Lower lobe of right lung (tissue), 2 donors: Measurements from ENCODE around the gene TELO2. TPM values are rescaled to one million over a fixed set of nuclear protein-coding genes. Genes with fewer than 3 reads are reported as not detected.

Source experiments
- ATAC-seq, 2 donors: fragments of 200-7000 bp; cut with Tn5 transposase; one replicate each; pipeline ENCODE4 v1.9.1; 2020 to 2022; ENCODE audit warnings: mild to moderate bottlenecking in 2 of 2, moderate library complexity in 2 of 2
- DNase-seq: peaks from one replicate; pipeline ENCODE4 v3.0.0-alpha.2; 2020
- H3K27ac ChIP-seq: fragments of 200-600 bp; one replicate; pipeline ENCODE4 v1.8.0; 2022
- H3K27me3 ChIP-seq: fragments of 200-600 bp; one replicate; pipeline ENCODE4 v1.8.0; 2022; ENCODE audit warnings: low read depth
- H3K36me3 ChIP-seq: fragments of 200-600 bp; one replicate; pipeline ENCODE4 v1.8.0; 2022; ENCODE audit warnings: mild to moderate bottlenecking
- H3K4me1 ChIP-seq: fragments of 200-600 bp; one replicate; pipeline ENCODE4 v1.8.0; 2022
- H3K4me3 ChIP-seq: fragments of 200-600 bp; one replicate; pipeline ENCODE4 v1.8.0; 2022; ENCODE audit warnings: mild to moderate bottlenecking
- H3K9me3 ChIP-seq: fragments of 200-600 bp; one replicate; pipeline ENCODE4 v1.8.0; 2022
- CTCF ChIP-seq: fragments of 200-600 bp; IDR thresholded peaks from one replicate; pipeline ENCODE4 v1.8.0; 2022; ENCODE audit warnings: antibody characterized with exemption, mild to moderate bottlenecking
- intact Hi-C: fragments of 100-400 bp; cut with DNase I; formaldehyde crosslinking; loops from one replicate; pipeline ENCODE4 v1.11.0; 2022
- total RNA-seq: library from RNA; stranded (reverse); fragmentation: NEBNext Ultra II Directional; extraction: Animal tissue kit (Norgen Biotek cat#: 25700); gene quantifications from one replicate; pipeline ENCODE4 v1.2.1, GENCODE V29; 2021
- donor health status: DM: no; HTN: yes; CAD: no; lungs with severe emphysema.

TELO2 gene
- total RNA-seq, 1 donor from 2014 or later, result 27.5 TPM

GRCh38 chr16:1546430-1546829 is 53.3 kb downstream of the TELO2 start:
- ATAC-seq (no peak), DNase-seq (no peak)
- H3K27me3 ChIP-seq, result no peaks in the 10 kb centered on the region
- H3K9me3 ChIP-seq, result no peaks in the 10 kb centered on the region
- peaks cover 76% of the 10 kb centered on the region for H3K36me3 ChIP-seq
- H3K4me1 ChIP-seq, result peaks cover 100% of the 10 kb centered on the region
- H3K4me3 ChIP-seq, result peak overlapping the region; percentile 29
- peak overlapping the region; percentile 86 for H3K27ac ChIP-seq
- no peak for TF ChIP-seq CTCF
- intact Hi-C loops, result no loop called here

GRCh38 chr16:1548233-1548632 is 55.1 kb downstream of the TELO2 start:
- Histone ChIP-seq H3K9me3 (no peaks in the 10 kb centered on the region), H3K27ac (peak overlapping the region; percentile 67), H3K27me3 (no peaks in the 10 kb centered on the region), H3K36me3 (peaks cover 76% of the 10 kb centered on the region), H3K4me1 (peaks cover 92% of the 10 kb centered on the region), H3K4me3 (no peak overlapping the region)
- intact Hi-C loops, result no loop called here
- no peak for TF ChIP-seq CTCF
- DNase-seq, result no peak
- no peak for ATAC-seq

GRCh38 chr16:1548727-1549126 is 55.6 kb downstream of the TELO2 start:
- Histone ChIP-seq H3K27me3 (no peaks in the 10 kb centered on the region), H3K4me3 (no peak overlapping the region), H3K27ac (peak overlapping the region; percentile 67), H3K36me3 (peaks cover 77% of the 10 kb centered on the region), H3K9me3 (no peaks in the 10 kb centered on the region), H3K4me1 (peaks cover 87% of the 10 kb centered on the region)
- TF ChIP-seq CTCF, result no peak
- intact Hi-C loops, result no loop called here
- ATAC-seq, result no peak
- no peak for DNase-seq

GRCh38 chr16:1550069-1550468 is 56.9 kb downstream of the TELO2 start:
- intact Hi-C loops, result no loop called here
- Histone ChIP-seq H3K4me1 (peaks cover 74% of the 10 kb centered on the region), H3K27ac (peak overlapping the region; percentile 41), H3K27me3 (no peaks in the 10 kb centered on the region), H3K4me3 (no peak overlapping the region), H3K36me3 (peaks cover 90% of the 10 kb centered on the region), H3K9me3 (no peaks in the 10 kb centered on the region)
- no peak for DNase-seq
- ATAC-seq, result no peak
- no peak for TF ChIP-seq CTCF

GRCh38 chr16:1550696-1551095 is 57.5 kb downstream of the TELO2 start:
- Histone ChIP-seq H3K27ac (peak overlapping the region; percentile 41), H3K4me1 (peaks cover 67% of the 10 kb centered on the region), H3K4me3 (no peak overlapping the region), H3K36me3 (peaks cover 96% of the 10 kb centered on the region), H3K9me3 (no peaks in the 10 kb centered on the region), H3K27me3 (no peaks in the 10 kb centered on the region)
- TF ChIP-seq CTCF, result no peak
- DNase-seq (no peak), ATAC-seq (no peak)
- intact Hi-C loops, result no loop called here

GRCh38 chr16:1551166-1551565 is 58.0 kb downstream of the TELO2 start:
- peak overlapping the region; percentile 18 for H3K27ac ChIP-seq
- no peaks in the 10 kb centered on the region for H3K9me3 ChIP-seq
- intact Hi-C loops, result no loop called here
- DNase-seq, result no peak
- H3K36me3 ChIP-seq, result peaks cover 99% of the 10 kb centered on the region
- H3K4me1 ChIP-seq, result peaks cover 63% of the 10 kb centered on the region
- H3K4me3 ChIP-seq, result no peak overlapping the region
- H3K27me3 ChIP-seq, result no peaks in the 10 kb centered on the region
- TF ChIP-seq CTCF, result no peak
- ATAC-seq, result no peak
